Stimulated activated CD4-positive, alpha-beta T cell treated with anti-CD3 and anti-CD28 coated beads, Interleukin-12 subunit alpha, Interleukin-12 subunit beta, amount 100 ng/mL, for 48 hours (primary cell): Measurements from ENCODE around the gene GBP1.
"Not testable (repeated sequence)": the region's sequence is repeated elsewhere in the genome, so short reads cannot be mapped to it uniquely, and the experiment has no call there.

Source experiments
- DNase-seq, 3 donors: peaks; one replicate each; pipeline ENCODE4 v3.0.0-alpha.2; 2020; ENCODE audit warnings: low read depth in 2 of 3, low spot score in 1 of 3

GBP1 gene

GRCh38 chr1:89051955-89052312, 13.1 kb downstream of the GBP1 start:
- DNase-seq: no peak

GRCh38 chr1:89051300-89051954, 13.6 kb downstream of the GBP1 start:
- no peak for DNase-seq

- no peak for DNase-seq
Measured at GRCh38 chr1:89050649-89051033, 14.4 kb downstream of the GBP1 start.

- not testable (repeated sequence) for DNase-seq
Measured at GRCh38 chr1:89049901-89050648, 14.9 kb downstream of the GBP1 start.

- DNase-seq: not testable (repeated sequence)
Measured at GRCh38 chr1:89049187-89049586, 15.8 kb downstream of the GBP1 start.

GRCh38 chr1:89047734-89048133, 17.3 kb downstream of the GBP1 start:
- no peak for DNase-seq

- DNase-seq: not testable (repeated sequence)
Measured at GRCh38 chr1:89046318-89047183, 18.5 kb downstream of the GBP1 start.

- no peak for DNase-seq
Measured at GRCh38 chr1:89044970-89045721, 19.9 kb downstream of the GBP1 start.

- no peak for DNase-seq
Measured at GRCh38 chr1:89043940-89044339, 21.1 kb downstream of the GBP1 start.

- no peak for DNase-seq
Measured at GRCh38 chr1:89042491-89042890, 22.5 kb downstream of the GBP1 start.

GRCh38 chr1:89041721-89042120, 23.3 kb downstream of the GBP1 start:
- DNase-seq: no peak

GRCh38 chr1:89041119-89041641, 23.8 kb downstream of the GBP1 start:
- DNase-seq: peak in 2 of 3 donors; percentile 29 to 37

- DNase-seq: no peak
Measured at GRCh38 chr1:89040315-89040626, 24.7 kb downstream of the GBP1 start.

GRCh38 chr1:89037186-89037585, 27.8 kb downstream of the GBP1 start:
- no peak for DNase-seq

- no peak for DNase-seq
Measured at GRCh38 chr1:89035080-89035479, 29.9 kb downstream of the GBP1 start.

GRCh38 chr1:89034004-89034403, 31.0 kb downstream of the GBP1 start:
- DNase-seq: not testable (repeated sequence)

GRCh38 chr1:89029051-89029450, 36.0 kb downstream of the GBP1 start:
- DNase-seq: not testable (repeated sequence)

- no peak for DNase-seq
Measured at GRCh38 chr1:89025928-89026327, 39.1 kb downstream of the GBP1 start.

GRCh38 chr1:89023026-89023425, 42.0 kb downstream of the GBP1 start:
- DNase-seq: no peak

- DNase-seq: no peak
Measured at GRCh38 chr1:89022167-89022959, 42.6 kb downstream of the GBP1 start, which contains the start of gene GBP3. TSS of gene GBP3 (minus strand) at chr1:89022866. CDS start at chr1:89020721, 2,145 bp downstream.
